CD14-positive monocyte (primary cell): ENCODE measurements around the gene ZFP57. TPM values are rescaled to one million over a fixed set of nuclear protein-coding genes. Genes with fewer than 3 reads are reported as not detected.

Source experiments
- DNase-seq, 3 donors: peaks; one replicate each; pipeline ENCODE4 v3.0.0-alpha.2; 2011 to 2022
- H2AFZ ChIP-seq: 2 replicates; pipeline ENCODE4 v1.6.0; 2012; ENCODE audit warnings: mild to moderate bottlenecking, low read depth, low read length, inconsistent platforms; ENCODE audit not compliant: insufficient read depth, poor library complexity, severe bottlenecking
- H3K27ac ChIP-seq, 2 donors: 1 replicate in 1 of 2; 2 replicates in 1 of 2; pipeline ENCODE4 v1.5.1; 2012 to 2013; ENCODE audit warnings: low read length in 2 of 2, control low read depth in 1 of 2, inconsistent platforms in 1 of 2, low read depth in 1 of 2, mild to moderate bottlenecking in 1 of 2
- H3K27me3 ChIP-seq, 2 donors: one replicate each; pipeline versions ENCODE4 v1.6.0 to v1.6.1; 2011 to 2013; ENCODE audit warnings: low read length in 2 of 2; ENCODE audit not compliant: control insufficient read depth in 2 of 2, insufficient read depth in 2 of 2
- H3K36me3 ChIP-seq, 2 donors: replicated peaks in 1 of 2; 1 replicate in 1 of 2; 2 replicates in 1 of 2; pipeline versions ENCODE4 v1.5.1 to v1.6.1; 2012 to 2013; ENCODE audit warnings: low read length in 2 of 2, control low read depth in 1 of 2, inconsistent platforms in 1 of 2, mild to moderate bottlenecking in 1 of 2; ENCODE audit not compliant: insufficient read depth in 2 of 2, control insufficient read depth in 1 of 2
- H3K4me1 ChIP-seq, 2 donors: 1 replicate in 1 of 2; 2 replicates in 1 of 2; pipeline versions ENCODE4 v1.5.1 to v1.6.1; 2012 to 2013; ENCODE audit warnings: low read length in 2 of 2, control low read depth in 1 of 2, inconsistent platforms in 1 of 2, mild to moderate bottlenecking in 1 of 2, moderate library complexity in 1 of 2; ENCODE audit not compliant: insufficient read depth in 2 of 2, control insufficient read depth in 1 of 2
- H3K4me2 ChIP-seq: replicated peaks from 2 replicates; pipeline ENCODE3; 2012; ENCODE audit warnings: low read length, moderate library complexity, mild to moderate bottlenecking; ENCODE audit not compliant: poor library complexity, severe bottlenecking; ENCODE audit errors: extremely low read depth
- H3K4me3 ChIP-seq, 3 experiments: fragments of 200-600 bp in 1 of 3; sonication (generic) in 1 of 3; replicated peaks in 1 of 3; 1 replicate in 2 of 3; 2 replicates in 1 of 3; pipeline ENCODE4 v1.5.1; 2011 to 2013; ENCODE audit warnings: low read length in 3 of 3, mild to moderate bottlenecking in 3 of 3, control low read depth in 2 of 3, low read depth in 2 of 3, inconsistent platforms in 1 of 3, moderate library complexity in 1 of 3
- H3K79me2 ChIP-seq: 2 replicates; pipeline ENCODE4 v1.6.0; 2012; ENCODE audit warnings: mild to moderate bottlenecking, control low read depth, inconsistent platforms, low read length, moderate library complexity; ENCODE audit not compliant: insufficient read depth
- H3K9ac ChIP-seq: 2 replicates; pipeline ENCODE4 v1.6.0; 2017; ENCODE audit warnings: low read length, mild to moderate bottlenecking; ENCODE audit not compliant: insufficient read depth, poor library complexity, severe bottlenecking
- H3K9me3 ChIP-seq, 2 donors: replicated peaks in 1 of 2; 1 replicate in 1 of 2; 2 replicates in 1 of 2; pipeline versions ENCODE4 v1.5.1 to v1.6.1; 2012 to 2013; ENCODE audit warnings: low read length in 2 of 2, control low read depth in 1 of 2; ENCODE audit not compliant: control insufficient read depth in 1 of 2, insufficient read depth in 1 of 2
- H4K20me1 ChIP-seq: 2 replicates; pipeline ENCODE4 v1.6.0; 2012; ENCODE audit warnings: mild to moderate bottlenecking, low read length, control low read depth, moderate library complexity; ENCODE audit not compliant: insufficient read depth
- H3K27ac Mint-ChIP-seq, 7 donors: one replicate each; pipeline ENCODE4 v1.8.0; 2020; ENCODE audit warnings: mild to moderate bottlenecking in 7 of 7, mixed read lengths in 7 of 7, moderate library complexity in 6 of 7, inconsistent platforms in 2 of 7
- H3K27me3 Mint-ChIP-seq, 3 donors: one replicate each; pipeline ENCODE4 v1.8.0; 2021 to 2022; ENCODE audit warnings: low read depth in 3 of 3, mild to moderate bottlenecking in 3 of 3, mixed read lengths in 3 of 3, moderate library complexity in 3 of 3, inconsistent platforms in 1 of 3
- H3K36me3 Mint-ChIP-seq, 2 donors: one replicate each; pipeline ENCODE4 v1.8.0; 2020; ENCODE audit warnings: mixed read lengths in 2 of 2, inconsistent platforms in 1 of 2, mild to moderate bottlenecking in 1 of 2
- H3K4me1 Mint-ChIP-seq: one replicate; pipeline ENCODE4 v1.8.0; 2020; ENCODE audit warnings: mild to moderate bottlenecking, mixed read lengths
- H3K4me3 Mint-ChIP-seq, 2 donors: one replicate each; pipeline ENCODE4 v1.8.0; 2020; ENCODE audit warnings: mild to moderate bottlenecking in 2 of 2, mixed read lengths in 2 of 2, moderate library complexity in 1 of 2
- H3K9me3 Mint-ChIP-seq, 7 donors: one replicate each; pipeline ENCODE4 v1.8.0; 2020 to 2022; ENCODE audit warnings: mixed read lengths in 7 of 7, mild to moderate bottlenecking in 6 of 7, moderate library complexity in 6 of 7, inconsistent platforms in 2 of 7
- CTCF ChIP-seq: fragments of 200-600 bp; IDR thresholded peaks from one replicate; pipeline ENCODE4 v1.8.0; 2022; ENCODE audit warnings: antibody characterized with exemption, mild to moderate bottlenecking
- WGBS: methylation state at CpG from one replicate; pipeline ENCODE4 v1.1.5; 2013; ENCODE audit warnings: missing lambda C conversion rate; ENCODE audit not compliant: insufficient coverage; 5-methylcytosine and 5-hydroxymethylcytosine counted together
- intact Hi-C, 2 donors: fragments of 100-400 bp; cut with micrococcal nuclease; formaldehyde crosslinking; loops; one replicate each; pipeline versions ENCODE4 v1.15.0 to v1.15.1; 2023
- polyA plus RNA-seq, 3 donors: library from polyadenylated mRNA; depleted of rRNA in 1 of 3; unstranded in 2 of 3; stranded (reverse) in 1 of 3; fragments of 300-500 nt in 2 of 3; fragments of >200 nt in 1 of 3; fragmentation: Illumina TruSeq in 2 of 3; gene quantifications; 1 replicate in 2 of 3; 2 replicates in 1 of 3; pipeline ENCODE4 v1.2.3, GENCODE V29; 2012 to 2021

Gene ZFP57
- polyA plus RNA-seq, 3 donors, result 0.72 TPM; not detected in 2

- H3K9ac ChIP-seq, result no peak overlapping the region
- TF ChIP-seq CTCF, result no peak
- peaks cover 36% of the 10 kb centered on the region for H3K4me1 Mint-ChIP-seq
- no peak overlapping the region for H3K4me2 ChIP-seq
- H3K27ac Mint-ChIP-seq, result peak overlapping the region in 1 of 7 donors; percentile 22
- peaks cover 0 to under 1% (median 0%) of the 10 kb centered on the region in 7 donors for H3K9me3 Mint-ChIP-seq
- no peak for DNase-seq
- intact Hi-C loops, result no loop called here
- H3K36me3 Mint-ChIP-seq, result no peaks in the 10 kb centered on the region
- H3K4me1 ChIP-seq, result peaks cover 24 to 36% of the 10 kb centered on the region in 2 donors
- peaks cover 2 to 10% (median 3%) of the 10 kb centered on the region in 3 donors for H3K27me3 Mint-ChIP-seq
- no peak overlapping the region for H3K4me3 Mint-ChIP-seq
- H3K79me2 ChIP-seq, result peaks cover 6% of the 10 kb centered on the region
- H3K9me3 ChIP-seq, result no peaks in the 10 kb centered on the region
- H3K36me3 ChIP-seq, result no peaks in the 10 kb centered on the region
- peaks cover 0 to under 1% of the 10 kb centered on the region in 2 donors for H3K27me3 ChIP-seq
- H2AFZ ChIP-seq, result no peak overlapping the region
- H4K20me1 ChIP-seq, result no peaks in the 10 kb centered on the region
- no peak overlapping the region for H3K27ac ChIP-seq
- H3K4me3 ChIP-seq, result no peak overlapping the region
- 100% methylated on average over 5 of the region's 9 CpGs for WGBS
Observed at GRCh38 chr6:29637247-29637646, 43.7 kb downstream of the ZFP57 start.

- Mint-ChIP-seq H3K27me3 (peaks cover 32 to 40% (median 34%) of the 10 kb centered on the region in 3 donors), H3K4me1 (peaks cover 61% of the 10 kb centered on the region), H3K9me3 (peaks cover 0 to 5% (median 1%) of the 10 kb centered on the region in 7 donors), H3K27ac (peak overlapping the region; percentile 84 to 94 (median 90)), H3K4me3 (peak overlapping the region; percentile 90 to 97), H3K36me3 (peaks cover 21 to 24% of the 10 kb centered on the region in 2 donors)
- no peaks in the 10 kb centered on the region for H3K9me3 ChIP-seq
- H3K27me3 ChIP-seq, result peaks cover 2 to 36% of the 10 kb centered on the region in 2 donors
- no peak for TF ChIP-seq CTCF
- peaks cover 14% of the 10 kb centered on the region for H3K79me2 ChIP-seq
- peak overlapping the region; percentile 99 for H3K4me2 ChIP-seq
- intact Hi-C loops, result no loop called here
- peaks cover 33% of the 10 kb centered on the region for H4K20me1 ChIP-seq
- H3K4me1 ChIP-seq, result peaks cover 46 to 57% of the 10 kb centered on the region in 2 donors
- WGBS, result 9% methylated on average over 6 of the region's 9 CpGs
- peak overlapping the region; percentile 52 to 75 for H3K27ac ChIP-seq
- peak overlapping the region; percentile 94 for H2AFZ ChIP-seq
- no peak for DNase-seq
- peak overlapping the region; percentile 68 for H3K9ac ChIP-seq
- no peaks in the 10 kb centered on the region for H3K36me3 ChIP-seq
- H3K4me3 ChIP-seq, result peak overlapping the region; percentile 77 to 96 (median 85)
Observed at GRCh38 chr6:29633534-29633905, 47.4 kb downstream of the ZFP57 start.
